ENCODE data around the gene SH2B2. TPM values are rescaled to one million over a fixed set of nuclear protein-coding genes. Genes with fewer than 3 reads are reported as not detected.
A peak's percentile ranks its signal among the peaks of the same experiment; 100 is the strongest.

SH2B2 gene
- total and polyA plus RNA-seq, 2 experiments from 2014 or later = 5.6 to 21.9 TPM

DNA sequence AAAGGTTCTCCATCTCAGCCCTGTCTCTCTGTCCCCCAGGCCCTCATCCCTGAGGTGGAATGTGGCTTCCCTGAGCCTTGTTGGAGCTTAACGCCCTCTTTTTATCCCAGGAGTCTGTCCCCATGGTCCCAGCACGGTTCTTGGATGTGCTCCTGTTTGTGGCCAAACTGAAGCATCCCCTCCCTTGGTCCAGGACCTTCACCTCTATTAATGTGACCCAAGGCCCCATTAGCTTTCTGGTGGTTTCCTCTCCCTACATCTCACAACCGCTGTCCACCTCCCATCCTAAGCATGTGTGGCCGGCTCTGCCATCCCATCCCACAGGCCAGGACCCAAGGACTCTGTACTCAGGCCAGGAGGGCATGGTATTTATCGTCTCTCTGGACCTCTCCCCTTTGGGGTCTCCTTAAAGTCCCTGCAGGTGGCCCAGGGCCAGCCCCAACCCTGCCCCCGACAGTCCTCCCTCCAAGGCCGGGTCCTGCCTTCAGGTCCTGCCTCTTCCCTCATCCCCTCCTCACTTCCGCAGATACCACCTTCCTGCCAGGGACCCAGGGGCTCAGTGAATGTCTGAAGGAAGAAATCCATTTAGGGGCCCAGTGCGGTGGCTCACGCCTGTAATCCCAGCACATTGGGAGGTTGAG is 15.4 kb upstream of the SH2B2 start:
- no peaks in the 10 kb centered on the region for H4K20me1 ChIP-seq (replicated peaks; ENCODE audit: insufficient read depth)
- H3K9me2 ChIP-seq (ENCODE audit: insufficient read depth) = no peaks in the 10 kb centered on the region
- Mint-ChIP-seq H3K27ac (no peak overlapping the region), H3K4me1 (peaks cover 7% of the 10 kb centered on the region), H3K4me3 (no peak overlapping the region), H3K9me3 (no peaks in the 10 kb centered on the region; the same call in 2 of the 3 replicates), H3K27me3 (ENCODE audit: insufficient read depth, low read depth, poor library complexity) (peaks cover 17% of the 10 kb centered on the region), H3K36me3 (ENCODE audit: low read depth) (no peaks in the 10 kb centered on the region)
- TF ChIP-seq CTCF (conservative IDR thresholded peaks at IDR 0.05; ENCODE audit: low read depth in 2 of 2) = no peak
- TF ChIP-seq CREB1 (CRISPR knock-in tag; IDR thresholded peaks at IDR 0.05; ENCODE audit: low read depth) = no peak
- ATAC-seq (no peak), DNase-seq (ENCODE audit: low spot score) (no peak)
- no peaks in the 10 kb centered on the region for H3F3A ChIP-seq (replicated peaks; ENCODE audit: low read depth)
- H3K27me3 ChIP-seq (ENCODE audit: insufficient read depth) = no peaks in the 10 kb centered on the region
- no peak overlapping the region for H3K4me2 ChIP-seq
- H3K79me2 ChIP-seq (replicated peaks; ENCODE audit: insufficient read depth) = no peaks in the 10 kb centered on the region
- H3K27ac ChIP-seq (ENCODE audit: low read depth) = no peak overlapping the region
- H3K36me3 ChIP-seq (ENCODE audit: insufficient read depth) = no peaks in the 10 kb centered on the region
- H3K4me1 ChIP-seq (ENCODE audit: insufficient read depth) = no peaks in the 10 kb centered on the region
- no peak overlapping the region for H2AFZ ChIP-seq
- no peak overlapping the region for H3K4me3 ChIP-seq

GRCh38 chr7:102272075-102272916 is 14.4 kb upstream of the SH2B2 start:
- Mint-ChIP-seq H3K36me3 (ENCODE audit: low read depth) (no peaks in the 10 kb centered on the region), H3K27ac (no peak overlapping the region), H3K4me1 (peaks cover 7% of the 10 kb centered on the region), H3K9me3 (no peaks in the 10 kb centered on the region; the same call in 2 of the 3 replicates), H3K4me3 (no peak overlapping the region), H3K27me3 (ENCODE audit: insufficient read depth, low read depth, poor library complexity) (peaks cover 13% of the 10 kb centered on the region)
- Histone ChIP-seq H4K20me1 (replicated peaks; ENCODE audit: insufficient read depth) (no peaks in the 10 kb centered on the region; the same call in 1 of the 2 replicates), H3K36me3 (ENCODE audit: insufficient read depth) (no peaks in the 10 kb centered on the region), H2AFZ (0 out of 2 replicates have a peak overlapping the region, but pooled peaks have one; percentile 56), H3K4me1 (ENCODE audit: insufficient read depth) (no peaks in the 10 kb centered on the region), H3K4me3 (no peak overlapping the region), H3K79me2 (replicated peaks; ENCODE audit: insufficient read depth) (no peaks in the 10 kb centered on the region), H3F3A (replicated peaks; ENCODE audit: low read depth) (no peaks in the 10 kb centered on the region), H3K9me2 (ENCODE audit: insufficient read depth) (no peaks in the 10 kb centered on the region), H3K4me2 (no peak overlapping the region), H3K27ac (ENCODE audit: low read depth) (no peak overlapping the region), H3K27me3 (ENCODE audit: insufficient read depth) (no peaks in the 10 kb centered on the region)
- DNase-seq (ENCODE audit: low spot score) (peak; percentile 87), ATAC-seq (peak; percentile 94)
- TF ChIP-seq CTCF (conservative IDR thresholded peaks at IDR 0.05; ENCODE audit: low read depth in 2 of 2) (peak; percentile 89 to 98), CREB1 (CRISPR knock-in tag; IDR thresholded peaks at IDR 0.05; ENCODE audit: low read depth) (no peak)

All from GM23338 (cell line).